ENCODE results near the gene ABCB9.

Gene ABCB9

GRCh38 chr12:122981587-122982476 lies 15.6 kb upstream of the ABCB9 start:
- TF ChIP-seq CTCF (conservative IDR thresholded peaks at IDR 0.05; ENCODE audit: low read depth, low read length): no peak
- no peak for DNase-seq (ENCODE audit: low read depth)
- H3K4me3 ChIP-seq (ENCODE audit: low read depth, low read length): peak overlapping the region; percentile 86

GRCh38 chr12:122981036-122981471 lies 14.8 kb upstream of the ABCB9 start:
- peak overlapping the region; percentile 86 for H3K4me3 ChIP-seq (ENCODE audit: low read depth, low read length)
- no peak for TF ChIP-seq CTCF (conservative IDR thresholded peaks at IDR 0.05; ENCODE audit: low read depth, low read length)
- peak; percentile 33 for DNase-seq (ENCODE audit: low read depth)

GRCh38 chr12:122980183-122981035 lies 14.1 kb upstream of the ABCB9 start, which contains the start of gene ARL6IP4:
Gene ARL6IP4 (plus strand): TSS chr12:122980681. CDS start chr12:122981140, 459 bp downstream.
- peak; percentile 68 for DNase-seq (ENCODE audit: low read depth)
- peak within 1 kb of the TSS; percentile 86 for H3K4me3 ChIP-seq (ENCODE audit: low read depth, low read length)
- no peak for TF ChIP-seq CTCF (conservative IDR thresholded peaks at IDR 0.05; ENCODE audit: low read depth, low read length)

- peak; percentile 21 for DNase-seq (ENCODE audit: low read depth)
- no peak for TF ChIP-seq CTCF (conservative IDR thresholded peaks at IDR 0.05; ENCODE audit: low read depth, low read length)
- H3K4me3 ChIP-seq (ENCODE audit: low read depth, low read length): peak overlapping the region; percentile 86
Observed at GRCh38 chr12:122979908-122980182, 13.6 kb upstream of the ABCB9 start.

GRCh38 chr12:122979001-122979907 lies 13.0 kb upstream of the ABCB9 start:
- no peak for TF ChIP-seq CTCF (conservative IDR thresholded peaks at IDR 0.05; ENCODE audit: low read depth, low read length)
- peak overlapping the region; percentile 86 for H3K4me3 ChIP-seq (ENCODE audit: low read depth, low read length)
- no peak for DNase-seq (ENCODE audit: low read depth)

GRCh38 chr12:122978507-122978955 lies 12.3 kb upstream of the ABCB9 start:
- H3K4me3 ChIP-seq (ENCODE audit: low read depth, low read length): no peak overlapping the region
- TF ChIP-seq CTCF (conservative IDR thresholded peaks at IDR 0.05; ENCODE audit: low read depth, low read length): no peak
- no peak for DNase-seq (ENCODE audit: low read depth)
